K562 (cell line): Measurements from ENCODE around the gene LBHD2. TPM values are rescaled to one million over a fixed set of nuclear protein-coding genes. Genes with fewer than 3 reads are reported as not detected.

Source experiments
- ARHGAP35 ChIP-seq: fragments of 450-650 bp; IDR thresholded peaks from 2 replicates; pipeline ENCODE4 v1.6.1; 2018; ENCODE audit not compliant: partially characterized antibody
- DMBX1 ChIP-seq: fragments of 250-450 bp; sonication (Bioruptor Pico); IDR thresholded peaks from 2 replicates; pipeline ENCODE4 v1.8.0; 2022; ENCODE audit warnings: inconsistent platforms, mild to moderate bottlenecking, moderate library complexity, borderline replicate concordance
- IFI16 ChIP-seq: fragments of 250-450 bp; sonication (Bioruptor Pico); IDR thresholded peaks from 2 replicates; pipeline ENCODE4 v2.1.2; 2022; ENCODE audit warnings: mild to moderate bottlenecking, inconsistent platforms
- NR2C2 ChIP-seq, 2 experiments: fragments of 200-800 bp in 1 of 2; sonication (Bioruptor generic) in 1 of 2; sonication (generic) in 1 of 2; formaldehyde crosslinking in 1 of 2; IDR thresholded peaks; 2 replicates each; pipeline versions ENCODE4 v1.6.1 to v1.8.0; 2016 to 2022; ENCODE audit warnings: mild to moderate bottlenecking in 1 of 2, missing compliant biosample characterization in 1 of 2, missing genetic modification characterization in 1 of 2, missing genetic modification reagents in 1 of 2
- SIN3A ChIP-seq, 2 experiments: fragments of 150-350 bp in 1 of 2; IDR thresholded peaks; 2 replicates each; pipeline ENCODE4 v1.6.1; 2011 to 2016; ENCODE audit warnings: borderline replicate concordance in 2 of 2, low read depth in 2 of 2, low read length in 2 of 2, mild to moderate bottlenecking in 2 of 2, moderate library complexity in 2 of 2; ENCODE audit not compliant: control insufficient read depth in 1 of 2
- ZBTB11 ChIP-seq, 3 experiments: fragments of 200-800 bp in 1 of 3; fragments of 250-450 bp in 1 of 3; fragments of 450-650 bp in 1 of 3; sonication (Bioruptor Pico) in 1 of 3; sonication (Bioruptor generic) in 1 of 3; formaldehyde crosslinking in 1 of 3; IDR thresholded peaks; 2 replicates each; pipeline versions ENCODE4 v1.6.1 to v1.8.0; 2016 to 2022; ENCODE audit warnings: mild to moderate bottlenecking in 2 of 3, missing genetic modification characterization in 2 of 3, missing compliant biosample characterization in 1 of 3, moderate library complexity in 1 of 3
- ZNF124 ChIP-seq: sonication (generic); formaldehyde crosslinking; IDR thresholded peaks from 2 replicates; pipeline ENCODE4 v1.8.1; 2022; ENCODE audit warnings: missing genetic modification reagents
- ZNF384 ChIP-seq: IDR thresholded peaks from 2 replicates; pipeline ENCODE4 v1.6.1; 2012; ENCODE audit warnings: low read depth, low read length, improper control_type of control experiment
- ZNF589 ChIP-seq: fragments of 200-800 bp; sonication (Bioruptor generic); IDR thresholded peaks from 2 replicates; pipeline ENCODE4 v1.6.1; 2016; ENCODE audit warnings: low read depth, missing genetic modification characterization, missing compliant biosample characterization
- polyA plus RNA-seq, 8 experiments: library from polyadenylated mRNA; depleted of rRNA in 4 of 8; stranded (reverse) in 5 of 8; unstranded in 3 of 8; fragments of >200 nt; fragmentation: Nextera tagmentation in 2 of 8; fragmentation: Illumina TruSeq in 1 of 8; extraction: Ambion mirVana in 2 of 8; extraction: Trizol in 1 of 8; gene quantifications; 2 replicates each; pipeline versions ENCODE4 v1.2.1 to v1.2.3, GENCODE V29; 2011 to 2014; ENCODE audit warnings: inconsistent platforms in 1 of 8, missing spikeins in 1 of 8
- total RNA-seq, 7 experiments: library from RNA; depleted of rRNA in 6 of 7; stranded (reverse); fragments of >200 nt in 6 of 7; fragmentation: Illumina TruSeq in 2 of 7; extraction: Trizol in 2 of 7; gene quantifications; 2 replicates each; pipeline versions ENCODE4 v1.2.1 to v1.2.3, GENCODE V29; 2011 to 2021; ENCODE audit warnings: low replicate concordance in 1 of 7

Gene LBHD2
- total and polyA plus RNA-seq, 9 of the 15 experiments (the other 6 are each of a cell fraction or from before 2014, with no cell fraction given) = not detected

- TF ChIP-seq ZBTB11 (CRISPR knock-in tag; IDR thresholded peaks at IDR 0.05) (no peak), ZNF384 (no peak), ARHGAP35 (no peak), NR2C2 (CRISPR knock-in tag; IDR thresholded peaks at IDR 0.05) (no peak), NR2C2 (tag; IDR thresholded peaks at IDR 0.05) (peak; percentile 8), ZNF124 (CRISPR knock-in tag) (no peak), IFI16 (CRISPR knock-in tag) (no peak), ZNF589 (CRISPR knock-in tag) (no peak), DMBX1 (CRISPR knock-in tag) (no peak), SIN3A (IDR thresholded peaks at IDR 0.05; ENCODE audit: borderline replicate concordance in 2 of 2, control insufficient read depth in 1 of 2, low read depth in 2 of 2, low read length in 2 of 2) (0 out of 4 replicates have a peak, but pooled peaks of 1 of the 2 experiments have one; percentile 49)
Observed at GRCh38 chr14:103122585-103122946, 38.6 kb downstream of the LBHD2 start (continued).
